ENCODE results near the gene NQO1. TPM values are rescaled to one million over a fixed set of nuclear protein-coding genes. Genes with fewer than 3 reads are reported as not detected.

Gene NQO1
- total RNA-seq, 1 experiment from 2014 or later, result 519 TPM

- CTCF ChIA-PET, result no interaction called here
- no peaks in the 10 kb centered on the region for H4K20me1 ChIP-seq (ENCODE audit: insufficient read depth)
- H3K79me2 ChIP-seq (ENCODE audit: insufficient read depth, low read length), result peaks cover 81% of the 10 kb centered on the region
- peaks cover 17 to 34% of the 10 kb centered on the region in 2 experiments for H3K4me1 ChIP-seq (ENCODE audit: control insufficient read depth in 1 of 2, insufficient read depth in 2 of 2, low read length in 2 of 2)
- RAD21 ChIA-PET (ENCODE audit: low non-redundant PET in 1 of 2, low total read pairs in 2 of 2, uncharacterized antibody in 2 of 2, unreplicated experiment in 2 of 2), result no interaction called here
- POLR2A ChIA-PET, result no interaction called here
- ATAC-seq, result no peak
- no peak overlapping the region for H3K4me2 ChIP-seq (ENCODE audit: low read length)
- intact Hi-C loops (cut with micrococcal nuclease), result no loop called here
- no TSS peak for BruUV-seq (replicated peaks)
- H3K36me3 ChIP-seq (ENCODE audit: control insufficient read depth in 1 of 2, insufficient read depth in 2 of 2, low read length in 2 of 2), result no peaks in the 10 kb centered on the region
- no peak overlapping the region for H2AFZ ChIP-seq (ENCODE audit: low read depth, low read length, poor library complexity, severe bottlenecking)
- H3K9ac ChIP-seq (ENCODE audit: low read length), result no peak overlapping the region
- no peak for TF ChIP-seq CEBPB (IDR thresholded peaks at IDR 0.05; ENCODE audit: low read depth)
- no peak for TF ChIP-seq REST (IDR thresholded peaks at IDR 0.05; ENCODE audit: low read depth)
- TF ChIP-seq SIN3A (IDR thresholded peaks at IDR 0.05; ENCODE audit: low read depth), result no peak
- TF ChIP-seq TCF7L2 (IDR thresholded peaks at IDR 0.05; ENCODE audit: borderline replicate concordance, extremely low read depth, insufficient read depth, insufficient read length), result no peak
- no peak for TF ChIP-seq YY1 (IDR thresholded peaks at IDR 0.05; ENCODE audit: extremely low read depth, insufficient replicate concordance, low read depth, low read length)
- no peak for TF ChIP-seq ZBTB33 (IDR thresholded peaks at IDR 0.05; ENCODE audit: extremely low read depth, insufficient replicate concordance, low read length)
- no peak for TF ChIP-seq JUND (IDR thresholded peaks at IDR 0.05)
- TF ChIP-seq SRF (IDR thresholded peaks at IDR 0.05; ENCODE audit: low read depth), result no peak
- no peak for TF ChIP-seq RAD21 (IDR thresholded peaks at IDR 0.05; ENCODE audit: low read depth)
- no peak for TF ChIP-seq EZH2phosphoT487 (IDR thresholded peaks at IDR 0.05; ENCODE audit: borderline replicate concordance)
- no peak for TF ChIP-seq CBX3 (IDR thresholded peaks at IDR 0.05; ENCODE audit: low read depth)
- H3K9me2 ChIP-seq (ENCODE audit: insufficient read depth), result no peaks in the 10 kb centered on the region
- H3K4me3 ChIP-seq (replicated peaks in 1 of 2; ENCODE audit: low read depth in 1 of 2, low read length in 2 of 2), result no peak overlapping the region
- no peaks in the 10 kb centered on the region for H3K9me3 ChIP-seq (ENCODE audit: control insufficient read depth in 1 of 2, insufficient read depth in 1 of 2, low read depth in 1 of 2, low read length in 2 of 2)
- no peak for DNase-seq (ENCODE audit: low read depth, low spot score)
- H3K27ac ChIP-seq (ENCODE audit: low read depth, low read length), result no peak overlapping the region
- H3K27me3 ChIP-seq (ENCODE audit: insufficient read depth, low read length), result no peaks in the 10 kb centered on the region
Observed at GRCh38 chr16:69769404-69769803, 43.0 kb upstream of the NQO1 start.
